CD14-positive monocyte (primary cell): ENCODE data around the gene ODAD3. TPM values are rescaled to one million over a fixed set of nuclear protein-coding genes. Genes with fewer than 3 reads are reported as not detected.

ENCODE experiments used
- DNase-seq, 3 donors: peaks; one replicate each; pipeline ENCODE4 v3.0.0-alpha.2; 2011 to 2022
- H2AFZ ChIP-seq: 2 replicates; pipeline ENCODE4 v1.6.0; 2012; ENCODE audit warnings: mild to moderate bottlenecking, low read depth, low read length, inconsistent platforms; ENCODE audit not compliant: insufficient read depth, poor library complexity, severe bottlenecking
- H3K27ac ChIP-seq, 2 donors: 1 replicate in 1 of 2; 2 replicates in 1 of 2; pipeline ENCODE4 v1.5.1; 2012 to 2013; ENCODE audit warnings: low read length in 2 of 2, control low read depth in 1 of 2, inconsistent platforms in 1 of 2, low read depth in 1 of 2, mild to moderate bottlenecking in 1 of 2
- H3K27me3 ChIP-seq, 2 donors: one replicate each; pipeline versions ENCODE4 v1.6.0 to v1.6.1; 2011 to 2013; ENCODE audit warnings: low read length in 2 of 2; ENCODE audit not compliant: control insufficient read depth in 2 of 2, insufficient read depth in 2 of 2
- H3K36me3 ChIP-seq, 2 donors: replicated peaks in 1 of 2; 1 replicate in 1 of 2; 2 replicates in 1 of 2; pipeline versions ENCODE4 v1.5.1 to v1.6.1; 2012 to 2013; ENCODE audit warnings: low read length in 2 of 2, control low read depth in 1 of 2, inconsistent platforms in 1 of 2, mild to moderate bottlenecking in 1 of 2; ENCODE audit not compliant: insufficient read depth in 2 of 2, control insufficient read depth in 1 of 2
- H3K4me1 ChIP-seq, 2 donors: 1 replicate in 1 of 2; 2 replicates in 1 of 2; pipeline versions ENCODE4 v1.5.1 to v1.6.1; 2012 to 2013; ENCODE audit warnings: low read length in 2 of 2, control low read depth in 1 of 2, inconsistent platforms in 1 of 2, mild to moderate bottlenecking in 1 of 2, moderate library complexity in 1 of 2; ENCODE audit not compliant: insufficient read depth in 2 of 2, control insufficient read depth in 1 of 2
- H3K4me2 ChIP-seq: replicated peaks from 2 replicates; pipeline ENCODE3; 2012; ENCODE audit warnings: low read length, moderate library complexity, mild to moderate bottlenecking; ENCODE audit not compliant: poor library complexity, severe bottlenecking; ENCODE audit errors: extremely low read depth
- H3K4me3 ChIP-seq, 3 experiments: fragments of 200-600 bp in 1 of 3; sonication (generic) in 1 of 3; replicated peaks in 1 of 3; 1 replicate in 2 of 3; 2 replicates in 1 of 3; pipeline ENCODE4 v1.5.1; 2011 to 2013; ENCODE audit warnings: low read length in 3 of 3, mild to moderate bottlenecking in 3 of 3, control low read depth in 2 of 3, low read depth in 2 of 3, inconsistent platforms in 1 of 3, moderate library complexity in 1 of 3
- H3K79me2 ChIP-seq: 2 replicates; pipeline ENCODE4 v1.6.0; 2012; ENCODE audit warnings: mild to moderate bottlenecking, control low read depth, inconsistent platforms, low read length, moderate library complexity; ENCODE audit not compliant: insufficient read depth
- H3K9ac ChIP-seq: 2 replicates; pipeline ENCODE4 v1.6.0; 2017; ENCODE audit warnings: low read length, mild to moderate bottlenecking; ENCODE audit not compliant: insufficient read depth, poor library complexity, severe bottlenecking
- H3K9me3 ChIP-seq, 2 donors: replicated peaks in 1 of 2; 1 replicate in 1 of 2; 2 replicates in 1 of 2; pipeline versions ENCODE4 v1.5.1 to v1.6.1; 2012 to 2013; ENCODE audit warnings: low read length in 2 of 2, control low read depth in 1 of 2; ENCODE audit not compliant: control insufficient read depth in 1 of 2, insufficient read depth in 1 of 2
- H4K20me1 ChIP-seq: 2 replicates; pipeline ENCODE4 v1.6.0; 2012; ENCODE audit warnings: mild to moderate bottlenecking, low read length, control low read depth, moderate library complexity; ENCODE audit not compliant: insufficient read depth
- H3K27ac Mint-ChIP-seq, 7 donors: one replicate each; pipeline ENCODE4 v1.8.0; 2020; ENCODE audit warnings: mild to moderate bottlenecking in 7 of 7, mixed read lengths in 7 of 7, moderate library complexity in 6 of 7, inconsistent platforms in 2 of 7
- H3K27me3 Mint-ChIP-seq, 3 donors: one replicate each; pipeline ENCODE4 v1.8.0; 2021 to 2022; ENCODE audit warnings: low read depth in 3 of 3, mild to moderate bottlenecking in 3 of 3, mixed read lengths in 3 of 3, moderate library complexity in 3 of 3, inconsistent platforms in 1 of 3
- H3K36me3 Mint-ChIP-seq, 2 donors: one replicate each; pipeline ENCODE4 v1.8.0; 2020; ENCODE audit warnings: mixed read lengths in 2 of 2, inconsistent platforms in 1 of 2, mild to moderate bottlenecking in 1 of 2
- H3K4me1 Mint-ChIP-seq: one replicate; pipeline ENCODE4 v1.8.0; 2020; ENCODE audit warnings: mild to moderate bottlenecking, mixed read lengths
- H3K4me3 Mint-ChIP-seq, 2 donors: one replicate each; pipeline ENCODE4 v1.8.0; 2020; ENCODE audit warnings: mild to moderate bottlenecking in 2 of 2, mixed read lengths in 2 of 2, moderate library complexity in 1 of 2
- H3K9me3 Mint-ChIP-seq, 7 donors: one replicate each; pipeline ENCODE4 v1.8.0; 2020 to 2022; ENCODE audit warnings: mixed read lengths in 7 of 7, mild to moderate bottlenecking in 6 of 7, moderate library complexity in 6 of 7, inconsistent platforms in 2 of 7
- CTCF ChIP-seq: fragments of 200-600 bp; IDR thresholded peaks from one replicate; pipeline ENCODE4 v1.8.0; 2022; ENCODE audit warnings: antibody characterized with exemption, mild to moderate bottlenecking
- WGBS: methylation state at CpG from one replicate; pipeline ENCODE4 v1.1.5; 2013; ENCODE audit warnings: missing lambda C conversion rate; ENCODE audit not compliant: insufficient coverage; 5-methylcytosine and 5-hydroxymethylcytosine counted together
- intact Hi-C, 2 donors: fragments of 100-400 bp; cut with micrococcal nuclease; formaldehyde crosslinking; loops; one replicate each; pipeline versions ENCODE4 v1.15.0 to v1.15.1; 2023
- polyA plus RNA-seq, 3 donors: library from polyadenylated mRNA; depleted of rRNA in 1 of 3; unstranded in 2 of 3; stranded (reverse) in 1 of 3; fragments of 300-500 nt in 2 of 3; fragments of >200 nt in 1 of 3; fragmentation: Illumina TruSeq in 2 of 3; gene quantifications; 1 replicate in 2 of 3; 2 replicates in 1 of 3; pipeline ENCODE4 v1.2.3, GENCODE V29; 2012 to 2021

ODAD3 gene
- polyA plus RNA-seq, 3 donors, result 0.43 to 0.88 (median 0.61) TPM

DNA sequence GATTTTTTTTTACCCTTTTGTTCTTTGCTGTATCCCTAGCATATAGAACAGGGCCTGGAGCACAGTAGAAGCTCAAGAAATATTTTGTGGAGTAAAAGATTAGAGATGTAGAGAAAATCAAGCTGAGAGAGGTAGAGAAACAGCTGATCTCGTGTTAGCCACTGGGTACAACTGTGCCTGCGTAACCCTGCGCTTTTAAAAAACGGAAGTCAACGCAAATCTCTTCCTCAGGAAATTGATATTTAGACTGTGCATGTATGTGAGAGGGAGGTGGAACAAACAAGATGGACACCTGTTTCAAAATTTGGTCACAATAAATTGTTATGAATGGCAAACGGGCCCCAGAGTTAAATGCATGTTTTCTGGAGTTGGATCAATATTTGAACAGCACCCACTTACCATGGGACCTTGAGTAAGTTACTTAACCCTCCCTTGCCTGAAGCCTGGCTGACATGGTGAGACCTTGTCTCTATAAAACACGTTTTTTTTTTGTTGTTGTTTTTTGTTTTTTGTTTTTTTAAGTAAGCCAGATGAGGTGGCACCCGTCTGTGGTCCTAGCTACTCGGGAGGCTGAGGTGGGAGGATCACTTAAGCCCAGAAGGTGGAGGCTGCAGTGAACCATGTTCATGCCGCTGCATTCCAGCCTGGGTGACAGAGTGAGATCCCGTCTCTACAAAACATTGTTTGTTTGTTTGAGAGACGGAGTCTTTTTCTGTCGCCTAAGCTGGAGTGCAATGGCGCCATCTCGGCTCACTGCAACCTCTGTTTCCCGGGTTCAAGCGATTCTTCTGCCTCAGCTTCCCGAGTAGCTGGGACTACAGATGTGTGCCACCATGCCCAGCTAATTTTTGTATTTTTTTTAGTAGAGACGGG lies 47.5 kb downstream of the ODAD3 start:
- peak overlapping the region; percentile 71 to 89 (median 84) for H3K27ac Mint-ChIP-seq
- Histone ChIP-seq H3K27me3 (peaks cover 0 to 19% of the 10 kb centered on the region in 2 donors), H3K4me3 (peak overlapping the region in 1 of 3 experiments; percentile 21), H3K9ac (no peak overlapping the region), H3K4me1 (peaks cover 35 to 39% of the 10 kb centered on the region in 2 donors), H2AFZ (peak overlapping the region; percentile 52), H4K20me1 (no peaks in the 10 kb centered on the region), H3K79me2 (no peaks in the 10 kb centered on the region), H3K27ac (peak overlapping the region; percentile 46 to 50), H3K4me2 (peak overlapping the region; percentile 38), H3K36me3 (no peaks in the 10 kb centered on the region), H3K9me3 (peaks cover 6 to 10% of the 10 kb centered on the region in 2 donors)
- H3K9me3 Mint-ChIP-seq, result peaks cover 6 to 15% (median 9%) of the 10 kb centered on the region in 7 donors
- DNase-seq, result peak; percentile 70 to 77 (median 72)
- WGBS, result 57% methylated on average over 15 of the region's 19 CpGs
- TF ChIP-seq CTCF, result no peak
- H3K27me3 Mint-ChIP-seq, result peaks cover 15 to 22% (median 21%) of the 10 kb centered on the region in 3 donors
- H3K36me3 Mint-ChIP-seq, result no peaks in the 10 kb centered on the region
- intact Hi-C loops, result no loop called here
- H3K4me1 Mint-ChIP-seq, result peaks cover 33% of the 10 kb centered on the region
- H3K4me3 Mint-ChIP-seq, result peak overlapping the region in 1 of 2 donors; percentile 78

GRCh38 chr19:11384778-11385129 lies 50.2 kb downstream of the ODAD3 start:
- Histone ChIP-seq H3K9me3 (no peaks in the 10 kb centered on the region), H3K27ac (no peak overlapping the region), H3K79me2 (peaks cover 12% of the 10 kb centered on the region), H3K36me3 (no peaks in the 10 kb centered on the region), H3K9ac (no peak overlapping the region), H3K4me3 (no peak overlapping the region), H3K27me3 (peaks cover 0 to 19% of the 10 kb centered on the region in 2 donors), H2AFZ (no peak overlapping the region), H4K20me1 (no peaks in the 10 kb centered on the region), H3K4me1 (peaks cover 55 to 66% of the 10 kb centered on the region in 2 donors), H3K4me2 (no peak overlapping the region)
- WGBS, result no CpG with 5 or more reads among the region's 5 CpGs
- Mint-ChIP-seq H3K4me3 (peak overlapping the region in 1 of 2 donors; percentile 30), H3K9me3 (peaks cover 0 to 5% (median 0%) of the 10 kb centered on the region in 7 donors), H3K27ac (peak overlapping the region in 2 of 7 donors; percentile 46 to 83), H3K27me3 (peaks cover 17 to 28% (median 21%) of the 10 kb centered on the region in 3 donors), H3K4me1 (peaks cover 56% of the 10 kb centered on the region), H3K36me3 (peaks cover 0 to 2% of the 10 kb centered on the region in 2 donors)
- DNase-seq, result no peak
- intact Hi-C loops, result loop anchor here (5.0 kb wide), 2 partner anchors 38 to 92 kb away; no protein-coding TSS in a partner anchor
- no peak for TF ChIP-seq CTCF
